Suprapubic skin (tissue), 3 donors: ENCODE results near the gene IFRD2.

Experiments used
- CTCF ChIP-seq, 2 donors: fragments of 200-600 bp in 1 of 2; fragments of 450-650 bp in 1 of 2; sonication (generic) in 1 of 2; IDR thresholded peaks; one replicate each; pipeline ENCODE4 v1.5.1; 2016 to 2019; ENCODE audit warnings: antibody characterized with exemption in 2 of 2, mild to moderate bottlenecking in 1 of 2, moderate library complexity in 1 of 2
- POLR2AphosphoS5 ChIP-seq, 3 donors: sonication (generic); formaldehyde crosslinking; IDR thresholded peaks; one replicate each; pipeline ENCODE4 v1.6.1; 2017; ENCODE audit warnings: antibody characterized with exemption in 3 of 3

- TF ChIP-seq POLR2AphosphoS5 (IDR thresholded peaks at IDR 0.05) (no peak), CTCF (IDR thresholded peaks at IDR 0.05) (no peak)
Observed at GRCh38 chr3:50259432-50260026, 32.7 kb downstream of the IFRD2 start.
